K562 (cell line): Measurements from ENCODE around the gene PTPRB. TPM values are rescaled to one million over a fixed set of nuclear protein-coding genes. Genes with fewer than 3 reads are reported as not detected.

Source experiments
- ATAC-seq: fragments of 200-7000 bp; cut with Tn5 transposase; 3 replicates; pipeline ENCODE4 v1.9.1; 2020; ENCODE audit warnings: moderate library complexity
- BruUV-seq: library from RNA; stranded (reverse); fragments of 400-500 nt; replicated peaks from 2 replicates; lab custom pipeline; 2021; lab: Mats Ljungman, UMichigan
- CTCF ChIA-PET: fragments of 300-600 bp; formaldehyde crosslinking; extraction: SDS; loops from one replicate; lab custom pipeline; 2021; ENCODE audit warnings: low intra/inter-chr PET ratio; lab: Yijun Ruan, JAX
- POLR2A ChIA-PET: fragments of 300-600, 350-650 bp; sonication (Branson Sonifier 250); formaldehyde crosslinking; extraction: SDS; loops from one replicate; lab custom pipeline; 2021; ENCODE audit warnings: antibody characterized with exemption, inconsistent platforms; lab: Yijun Ruan, JAX
- DNase-seq, 4 experiments: peaks; one replicate each; pipeline versions ENCODE4 v3.0.0 to v3.0.0-alpha.2; 2011 to 2018; ENCODE audit warnings: low spot score in 3 of 4, mixed read lengths in 3 of 4; ENCODE audit errors: extremely low read depth in 1 of 4
- FAIRE-seq: peaks from 2 replicates; lab custom pipeline; 2011; peaks lifted over from hg19 to GRCh38; lab: Jason Lieb, UNC
- H2AFZ ChIP-seq: 2 replicates; pipeline ENCODE4 v1.6.0; 2011; ENCODE audit warnings: low read depth, low read length, control low read depth, inconsistent platforms
- H3K27ac ChIP-seq: fragments of 200-600 bp; 3 replicates; pipeline ENCODE4 v1.8.0; 2011; ENCODE audit warnings: low read depth, mild to moderate bottlenecking, control low read depth, inconsistent platforms, low read length, moderate library complexity, mixed read lengths; ENCODE audit errors: extremely low read depth
- H3K27me3 ChIP-seq, 2 experiments: fragments of 300-600 bp in 1 of 2; 2 replicates in 1 of 2; 3 replicates in 1 of 2; pipeline versions ENCODE4 v1.6.0 to v1.8.0; 2011; ENCODE audit warnings: inconsistent platforms in 2 of 2, low read length in 2 of 2, mild to moderate bottlenecking in 1 of 2, mixed read lengths in 1 of 2, moderate library complexity in 1 of 2; ENCODE audit not compliant: control insufficient read depth in 2 of 2, insufficient read depth in 2 of 2
- H3K36me3 ChIP-seq: fragments of 300-600 bp; 3 replicates; pipeline ENCODE4 v1.8.0; 2011; ENCODE audit warnings: mild to moderate bottlenecking, low read length, inconsistent platforms; ENCODE audit not compliant: control insufficient read depth, insufficient read depth
- H3K4me1 ChIP-seq, 2 experiments: fragments of 200-600 bp in 1 of 2; replicated peaks in 1 of 2; 2 replicates in 1 of 2; 3 replicates in 1 of 2; pipeline versions ENCODE4 v1.5.1 to v1.8.0; 2011; ENCODE audit warnings: inconsistent platforms in 2 of 2, low read length in 2 of 2, mild to moderate bottlenecking in 1 of 2, mixed read lengths in 1 of 2, moderate library complexity in 1 of 2; ENCODE audit not compliant: control insufficient read depth in 2 of 2, insufficient read depth in 2 of 2
- H3K4me2 ChIP-seq: 2 replicates; pipeline ENCODE4 v1.6.1; 2011; ENCODE audit warnings: low read length, control low read depth, inconsistent platforms, mixed read lengths; ENCODE audit not compliant: insufficient read depth
- H3K4me3 ChIP-seq: fragments of 200-600 bp; sonication (generic), shearing (Covaris generic); 2 replicates; pipeline ENCODE4 v1.5.1; 2016; ENCODE audit warnings: control low read depth, inconsistent platforms
- H3K79me2 ChIP-seq: fragments of 200-600 bp; 3 replicates; pipeline ENCODE4 v1.8.0; 2011; ENCODE audit warnings: low read length, inconsistent platforms; ENCODE audit not compliant: control insufficient read depth, insufficient read depth
- H3K9ac ChIP-seq, 2 experiments: 2 replicates each; pipeline versions ENCODE4 v1.6.0 to v1.6.1; 2011; ENCODE audit warnings: low read depth in 2 of 2, low read length in 2 of 2, control low read depth in 1 of 2, inconsistent platforms in 1 of 2, mild to moderate bottlenecking in 1 of 2, mixed read lengths in 1 of 2; ENCODE audit not compliant: insufficient read depth in 1 of 2
- H3K9me1 ChIP-seq: one replicate; pipeline ENCODE4 v1.6.0; 2011; ENCODE audit warnings: inconsistent platforms, mild to moderate bottlenecking, low read length, moderate library complexity; ENCODE audit not compliant: control insufficient read depth, insufficient read depth
- H3K9me3 ChIP-seq: replicated peaks from 2 replicates; pipeline ENCODE4 v1.5.1; 2011; ENCODE audit warnings: low read depth, low read length, inconsistent platforms; ENCODE audit not compliant: control insufficient read depth, insufficient read depth
- H4K20me1 ChIP-seq: replicated peaks from 2 replicates; pipeline ENCODE4 v1.6.1; 2011; ENCODE audit warnings: low read length, inconsistent platforms, mixed read lengths; ENCODE audit not compliant: control insufficient read depth, insufficient read depth
- ATF7 ChIP-seq: fragments of 450-650 bp; IDR thresholded peaks from 2 replicates; pipeline ENCODE4 v1.7.1; 2014; ENCODE audit warnings: mild to moderate bottlenecking, moderate library complexity
- MAFF ChIP-seq: IDR thresholded peaks from 2 replicates; pipeline ENCODE4 v1.6.1; 2012; ENCODE audit warnings: low read length, improper control_type of control experiment
- SMAD2 ChIP-seq: fragments of 150-350 bp; IDR thresholded peaks from 2 replicates; pipeline ENCODE4 v1.6.1; 2014; ENCODE audit warnings: low read depth, mild to moderate bottlenecking, low read length
- TBL1XR1 ChIP-seq, 2 experiments: IDR thresholded peaks; 2 replicates each; pipeline ENCODE4 v1.6.1; 2012; ENCODE audit warnings: improper control_type of control experiment in 2 of 2, low read length in 2 of 2, mild to moderate bottlenecking in 1 of 2
- TFAM ChIP-seq: fragments of 250-450 bp; sonication (Bioruptor Pico); conservative IDR thresholded peaks from 2 replicates; pipeline ENCODE4 v1.5.0; 2021; ENCODE audit warnings: mild to moderate bottlenecking, moderate library complexity
- WGBS: fragments of 100-300 bp; shearing (Covaris generic); methylation state at CpG from one replicate; pipeline ENCODE4 v1.1.6; 2016; ENCODE audit warnings: low coverage, mixed read lengths; ENCODE audit not compliant: insufficient coverage; ENCODE audit errors: missing lambda C conversion rate; 5-methylcytosine and 5-hydroxymethylcytosine counted together
- in situ Hi-C: fragments of 300-500 bp; cut with MboI; formaldehyde crosslinking; loops from 4 replicates; pipeline ENCODE4 v1.15.0; 2018; ENCODE audit warnings: inconsistent platforms, mixed read lengths
- intact Hi-C: fragments of 100-400 bp; cut with micrococcal nuclease; formaldehyde crosslinking; loops from 2 replicates; pipeline ENCODE4 v1.14.2; 2022
- polyA plus RNA-seq, 8 experiments: library from polyadenylated mRNA; depleted of rRNA in 4 of 8; stranded (reverse) in 5 of 8; unstranded in 3 of 8; fragments of >200 nt; fragmentation: Nextera tagmentation in 2 of 8; fragmentation: Illumina TruSeq in 1 of 8; extraction: Ambion mirVana in 2 of 8; extraction: Trizol in 1 of 8; gene quantifications; 2 replicates each; pipeline versions ENCODE4 v1.2.1 to v1.2.3, GENCODE V29; 2011 to 2014; ENCODE audit warnings: inconsistent platforms in 1 of 8, missing spikeins in 1 of 8
- total RNA-seq, 7 experiments: library from RNA; depleted of rRNA in 6 of 7; stranded (reverse); fragments of >200 nt in 6 of 7; fragmentation: Illumina TruSeq in 2 of 7; extraction: Trizol in 2 of 7; gene quantifications; 2 replicates each; pipeline versions ENCODE4 v1.2.1 to v1.2.3, GENCODE V29; 2011 to 2021; ENCODE audit warnings: low replicate concordance in 1 of 7
- TF ChIP-seq, protein P1 (sequence below): IDR thresholded peaks from 2 replicates; pipeline ENCODE4 v1.6.1; 2011; ENCODE audit not compliant: insufficient read length; ENCODE audit errors: extremely low read depth
- TF ChIP-seq, protein P2 (sequence below): sonication (generic); formaldehyde crosslinking; IDR thresholded peaks from 2 replicates; pipeline ENCODE4 v1.8.0; 2022; ENCODE audit warnings: mild to moderate bottlenecking, missing genetic modification reagents
- TF ChIP-seq, protein P3 (sequence below): fragments of 250-450 bp; sonication (Bioruptor Pico); IDR thresholded peaks from 2 replicates; pipeline ENCODE4 v1.8.0; 2022; ENCODE audit warnings: moderate library complexity, mild to moderate bottlenecking, inconsistent platforms
- TF ChIP-seq, protein P4 (sequence below): fragments of 450-650 bp; IDR thresholded peaks from 2 replicates; pipeline ENCODE4 v1.6.1; 2016; ENCODE audit warnings: low read depth

Gene PTPRB
- total and polyA plus RNA-seq, 9 of the 15 experiments (the other 6 are each of a cell fraction or from before 2014, with no cell fraction given) = 0.46 to 5.9 (median 3.1) TPM

DNA sequence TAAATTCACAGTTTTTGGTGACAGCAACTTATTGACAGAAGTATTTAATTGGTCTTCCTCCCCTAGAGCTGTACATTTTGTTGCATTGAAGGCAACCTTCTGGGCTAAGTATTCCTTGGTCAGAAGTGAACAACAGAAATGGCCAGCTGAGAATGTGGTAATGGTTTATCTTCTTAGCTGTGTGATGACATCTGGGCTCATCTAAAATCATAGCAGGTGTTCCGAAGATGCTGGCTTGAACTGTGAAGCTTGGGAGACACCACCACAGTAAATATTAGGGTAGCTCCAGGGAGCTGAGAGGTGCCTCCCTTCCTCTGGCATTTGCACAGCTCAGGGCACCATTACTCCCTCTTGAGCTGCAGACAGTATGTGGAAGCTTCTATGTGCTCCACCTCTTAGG lies 3.7 kb upstream of the PTPRB start:
- Histone ChIP-seq H3K9me1 (no peaks in the 10 kb centered on the region), H3K27ac (no peak overlapping the region), H3K9me3 (no peaks in the 10 kb centered on the region), H3K27me3 (no peaks in the 10 kb centered on the region), H3K9ac (no peak overlapping the region), H2AFZ (no peak overlapping the region), H3K79me2 (no peaks in the 10 kb centered on the region), H3K36me3 (peaks cover 12% of the 10 kb centered on the region; the same call in 2 of the 3 replicates), H3K4me2 (no peak overlapping the region), H3K4me3 (no peak overlapping the region), H3K4me1 (peaks cover under 1 to 21% of the 10 kb centered on the region in 2 experiments; a peak in 3 of 5 replicates), H4K20me1 (no peaks in the 10 kb centered on the region)
- DNase-seq (no peak), ATAC-seq (no peak), FAIRE-seq (no peak)
- ChIA-PET CTCF (no interaction called here), POLR2A (interaction anchor here (0.6 to 1.8 kb wide), 3 partner anchors 19 to 200 kb away, joined by 3 to 4 read pairs (median 3); no protein-coding TSS in a partner anchor)
- WGBS = 82% methylated on average over 1 of the region's 1 CpG
- in situ Hi-C loops = no loop called here
- intact Hi-C loops = no loop called here
- BruUV-seq = no TSS peak
- TF ChIP-seq MAFF = no peak
- no peak for TF ChIP-seq SMAD2
- TF ChIP-seq, protein P1, sequence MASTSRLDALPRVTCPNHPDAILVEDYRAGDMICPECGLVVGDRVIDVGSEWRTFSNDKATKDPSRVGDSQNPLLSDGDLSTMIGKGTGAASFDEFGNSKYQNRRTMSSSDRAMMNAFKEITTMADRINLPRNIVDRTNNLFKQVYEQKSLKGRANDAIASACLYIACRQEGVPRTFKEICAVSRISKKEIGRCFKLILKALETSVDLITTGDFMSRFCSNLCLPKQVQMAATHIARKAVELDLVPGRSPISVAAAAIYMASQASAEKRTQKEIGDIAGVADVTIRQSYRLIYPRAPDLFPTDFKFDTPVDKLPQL = no peak
- no peak for TF ChIP-seq TFAM (CRISPR knock-in tag)
- TF ChIP-seq, protein P2, sequence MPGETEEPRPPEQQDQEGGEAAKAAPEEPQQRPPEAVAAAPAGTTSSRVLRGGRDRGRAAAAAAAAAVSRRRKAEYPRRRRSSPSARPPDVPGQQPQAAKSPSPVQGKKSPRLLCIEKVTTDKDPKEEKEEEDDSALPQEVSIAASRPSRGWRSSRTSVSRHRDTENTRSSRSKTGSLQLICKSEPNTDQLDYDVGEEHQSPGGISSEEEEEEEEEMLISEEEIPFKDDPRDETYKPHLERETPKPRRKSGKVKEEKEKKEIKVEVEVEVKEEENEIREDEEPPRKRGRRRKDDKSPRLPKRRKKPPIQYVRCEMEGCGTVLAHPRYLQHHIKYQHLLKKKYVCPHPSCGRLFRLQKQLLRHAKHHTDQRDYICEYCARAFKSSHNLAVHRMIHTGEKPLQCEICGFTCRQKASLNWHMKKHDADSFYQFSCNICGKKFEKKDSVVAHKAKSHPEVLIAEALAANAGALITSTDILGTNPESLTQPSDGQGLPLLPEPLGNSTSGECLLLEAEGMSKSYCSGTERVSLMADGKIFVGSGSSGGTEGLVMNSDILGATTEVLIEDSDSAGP (CRISPR knock-in tag) = no peak
- no peak for TF ChIP-seq ATF7
- TF ChIP-seq, protein P3, sequence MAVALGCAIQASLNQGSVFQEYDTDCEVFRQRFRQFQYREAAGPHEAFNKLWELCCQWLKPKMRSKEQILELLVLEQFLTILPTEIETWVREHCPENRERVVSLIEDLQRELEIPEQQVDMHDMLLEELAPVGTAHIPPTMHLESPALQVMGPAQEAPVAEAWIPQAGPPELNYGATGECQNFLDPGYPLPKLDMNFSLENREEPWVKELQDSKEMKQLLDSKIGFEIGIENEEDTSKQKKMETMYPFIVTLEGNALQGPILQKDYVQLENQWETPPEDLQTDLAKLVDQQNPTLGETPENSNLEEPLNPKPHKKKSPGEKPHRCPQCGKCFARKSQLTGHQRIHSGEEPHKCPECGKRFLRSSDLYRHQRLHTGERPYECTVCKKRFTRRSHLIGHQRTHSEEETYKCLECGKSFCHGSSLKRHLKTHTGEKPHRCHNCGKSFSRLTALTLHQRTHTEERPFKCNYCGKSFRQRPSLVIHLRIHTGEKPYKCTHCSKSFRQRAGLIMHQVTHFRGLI (CRISPR knock-in tag) = no peak
- TF ChIP-seq, protein P4, sequence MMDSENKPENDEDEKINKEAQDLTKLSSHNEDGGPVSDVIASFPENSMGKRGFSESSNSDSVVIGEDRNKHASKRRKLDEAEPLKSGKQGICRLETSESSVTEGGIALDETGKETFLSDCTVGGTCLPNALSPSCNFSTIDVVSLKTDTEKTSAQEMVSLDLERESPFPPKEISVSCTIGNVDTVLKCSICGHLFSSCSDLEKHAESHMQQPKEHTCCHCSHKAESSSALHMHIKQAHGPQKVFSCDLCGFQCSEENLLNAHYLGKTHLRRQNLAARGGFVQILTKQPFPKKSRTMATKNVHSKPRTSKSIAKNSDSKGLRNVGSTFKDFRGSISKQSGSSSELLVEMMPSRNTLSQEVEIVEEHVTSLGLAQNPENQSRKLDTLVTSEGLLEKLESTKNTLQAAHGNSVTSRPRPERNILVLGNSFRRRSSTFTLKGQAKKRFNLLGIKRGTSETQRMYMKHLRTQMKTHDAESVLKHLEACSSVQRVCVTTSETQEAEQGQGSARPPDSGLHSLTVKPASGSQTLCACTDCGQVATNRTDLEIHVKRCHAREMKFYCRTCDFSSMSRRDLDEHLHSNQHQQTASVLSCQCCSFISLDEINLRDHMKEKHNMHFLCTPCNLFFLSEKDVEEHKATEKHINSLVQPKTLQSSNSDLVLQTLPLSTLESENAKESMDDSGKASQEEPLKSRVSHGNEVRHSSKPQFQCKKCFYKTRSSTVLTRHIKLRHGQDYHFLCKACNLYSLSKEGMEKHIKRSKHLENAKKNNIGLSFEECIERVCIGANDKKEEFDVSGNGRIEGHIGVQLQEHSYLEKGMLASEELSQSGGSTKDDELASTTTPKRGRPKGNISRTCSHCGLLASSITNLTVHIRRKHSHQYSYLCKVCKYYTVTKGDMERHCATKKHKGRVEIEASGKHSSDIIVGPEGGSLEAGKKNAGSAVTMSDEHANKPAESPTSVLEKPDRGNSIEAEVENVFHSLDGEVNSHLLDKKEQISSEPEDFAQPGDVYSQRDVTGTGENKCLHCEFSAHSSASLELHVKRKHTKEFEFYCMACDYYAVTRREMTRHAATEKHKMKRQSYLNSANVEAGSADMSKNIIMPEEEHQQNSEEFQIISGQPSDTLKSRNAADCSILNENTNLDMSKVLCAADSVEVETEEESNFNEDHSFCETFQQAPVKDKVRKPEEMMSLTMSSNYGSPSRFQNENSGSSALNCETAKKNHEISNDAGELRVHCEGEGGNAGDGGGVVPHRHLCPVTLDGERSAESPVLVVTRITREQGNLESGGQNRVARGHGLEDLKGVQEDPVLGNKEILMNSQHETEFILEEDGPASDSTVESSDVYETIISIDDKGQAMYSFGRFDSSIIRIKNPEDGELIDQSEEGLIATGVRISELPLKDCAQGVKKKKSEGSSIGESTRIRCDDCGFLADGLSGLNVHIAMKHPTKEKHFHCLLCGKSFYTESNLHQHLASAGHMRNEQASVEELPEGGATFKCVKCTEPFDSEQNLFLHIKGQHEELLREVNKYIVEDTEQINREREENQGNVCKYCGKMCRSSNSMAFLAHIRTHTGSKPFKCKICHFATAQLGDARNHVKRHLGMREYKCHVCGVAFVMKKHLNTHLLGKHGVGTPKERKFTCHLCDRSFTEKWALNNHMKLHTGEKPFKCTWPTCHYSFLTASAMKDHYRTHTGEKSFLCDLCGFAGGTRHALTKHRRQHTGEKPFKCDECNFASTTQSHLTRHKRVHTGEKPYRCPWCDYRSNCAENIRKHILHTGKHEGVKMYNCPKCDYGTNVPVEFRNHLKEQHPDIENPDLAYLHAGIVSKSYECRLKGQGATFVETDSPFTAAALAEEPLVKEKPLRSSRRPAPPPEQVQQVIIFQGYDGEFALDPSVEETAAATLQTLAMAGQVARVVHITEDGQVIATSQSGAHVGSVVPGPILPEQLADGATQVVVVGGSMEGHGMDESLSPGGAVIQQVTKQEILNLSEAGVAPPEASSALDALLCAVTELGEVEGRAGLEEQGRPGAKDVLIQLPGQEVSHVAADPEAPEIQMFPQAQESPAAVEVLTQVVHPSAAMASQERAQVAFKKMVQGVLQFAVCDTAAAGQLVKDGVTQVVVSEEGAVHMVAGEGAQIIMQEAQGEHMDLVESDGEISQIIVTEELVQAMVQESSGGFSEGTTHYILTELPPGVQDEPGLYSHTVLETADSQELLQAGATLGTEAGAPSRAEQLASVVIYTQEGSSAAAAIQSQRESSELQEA = no peak
- no peak for TF ChIP-seq TBL1XR1 (IDR thresholded peaks at IDR 0.05; ENCODE audit: low read length in 2 of 2)
